ENCODE data around the gene PLAC8.

Gene PLAC8, protein sequence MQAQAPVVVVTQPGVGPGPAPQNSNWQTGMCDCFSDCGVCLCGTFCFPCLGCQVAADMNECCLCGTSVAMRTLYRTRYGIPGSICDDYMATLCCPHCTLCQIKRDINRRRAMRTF

DNA sequence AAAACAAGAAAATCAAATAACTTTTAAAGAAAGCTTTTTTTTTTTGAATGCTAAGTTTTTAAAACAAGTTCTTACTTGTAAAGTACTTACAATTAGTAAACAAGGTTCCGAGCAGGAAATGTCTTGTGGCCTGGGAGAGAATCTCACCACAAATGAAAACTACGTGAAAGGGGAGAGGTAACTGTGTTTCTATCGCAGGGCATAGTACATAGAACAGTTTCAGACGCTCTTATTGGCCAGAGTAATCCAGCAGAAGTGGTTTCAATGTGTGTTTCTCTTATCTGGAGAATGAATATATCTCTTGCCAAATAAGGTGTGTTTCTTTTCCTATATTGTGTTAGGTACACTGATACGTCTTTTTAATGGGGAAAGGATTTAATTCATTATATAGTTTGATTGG, at the start of gene PLAC8:
PLAC8 (minus strand) TSS at position 154 of the 400 bp plus-strand sequence. CDS start 6,808 bp downstream, outside the sequence.
- Histone ChIP-seq H3K4me1 (ENCODE audit: low read length) (peaks cover 33% of the 10 kb centered on the region), H3K27me3 (replicated peaks; ENCODE audit: insufficient read depth, low read length) (no peaks in the 10 kb centered on the region), H3K4me3 (ENCODE audit: low read length) (peak within 1 kb of the TSS; percentile 59), H3K36me3 (replicated peaks; ENCODE audit: insufficient read depth, low read length) (no peaks in the 10 kb centered on the region), H3K9ac (ENCODE audit: low read length) (peak within 1 kb of the TSS; percentile 53; the same call in 1 of the 2 replicates), H3K27ac (ENCODE audit: low read length) (peak within 1 kb of the TSS; percentile 54; the same call in 1 of the 2 replicates), H3K4me2 (ENCODE audit: low read depth, low read length) (peak within 1 kb of the TSS; percentile 79), H2AFZ (ENCODE audit: low read length) (0 out of 2 replicates have a peak within 1 kb of the TSS, but pooled peaks have one; percentile 3), H3F3A (ENCODE audit: insufficient read depth, low read length) (peaks cover 27% of the 10 kb centered on the region), H3K9me3 (replicated peaks; ENCODE audit: insufficient read depth, low read length) (no peaks in the 10 kb centered on the region), H3K9me2 (replicated peaks; ENCODE audit: insufficient read depth, low read length) (no peaks in the 10 kb centered on the region), H3K79me2 (ENCODE audit: low read length) (no peaks in the 10 kb centered on the region), H4K20me1 (ENCODE audit: insufficient read depth, low read length) (no peaks in the 10 kb centered on the region)
- DNase-seq: peak; percentile 87
- TF ChIP-seq EZH2 (optimal IDR thresholded peaks at IDR 0.05; ENCODE audit: low read depth, low read length): no peak

DNA sequence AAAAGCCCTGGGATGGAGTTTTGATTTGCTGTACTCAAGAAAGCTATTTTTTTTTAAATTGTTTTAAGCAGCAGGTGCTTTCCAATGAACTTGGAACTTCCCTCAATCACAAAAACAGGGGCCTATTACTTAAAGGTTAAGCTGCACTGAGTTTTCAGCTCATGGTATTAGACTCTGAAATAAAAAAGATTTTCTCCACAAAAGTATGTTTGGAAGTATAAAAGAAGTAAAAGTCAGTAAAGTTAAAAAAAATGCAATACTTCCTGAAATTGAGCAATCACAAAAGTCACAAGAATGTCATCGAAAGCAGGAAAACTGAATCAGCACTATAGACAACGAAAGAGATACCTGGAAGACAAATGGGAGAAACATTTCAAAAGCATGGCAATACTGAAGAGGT, 38.9 kb upstream of the PLAC8 start:
- Histone ChIP-seq H3K27me3 (replicated peaks; ENCODE audit: insufficient read depth, low read length) (no peaks in the 10 kb centered on the region), H4K20me1 (ENCODE audit: insufficient read depth, low read length) (no peaks in the 10 kb centered on the region), H3F3A (ENCODE audit: insufficient read depth, low read length) (no peaks in the 10 kb centered on the region), H3K27ac (ENCODE audit: low read length) (peak overlapping the region; percentile 19; the same call in 1 of the 2 replicates), H3K9me2 (replicated peaks; ENCODE audit: insufficient read depth, low read length) (no peaks in the 10 kb centered on the region), H2AFZ (ENCODE audit: low read length) (no peak overlapping the region), H3K4me2 (ENCODE audit: low read depth, low read length) (peak overlapping the region; percentile 12; the same call in 1 of the 2 replicates), H3K79me2 (ENCODE audit: low read length) (no peaks in the 10 kb centered on the region), H3K4me3 (ENCODE audit: low read length) (no peak overlapping the region), H3K9ac (ENCODE audit: low read length) (no peak overlapping the region), H3K9me3 (replicated peaks; ENCODE audit: insufficient read depth, low read length) (no peaks in the 10 kb centered on the region), H3K4me1 (ENCODE audit: low read length) (peaks cover 11% of the 10 kb centered on the region; the same call in 1 of the 2 replicates), H3K36me3 (replicated peaks; ENCODE audit: insufficient read depth, low read length) (no peaks in the 10 kb centered on the region)
- DNase-seq: no peak
- no peak for TF ChIP-seq EZH2 (optimal IDR thresholded peaks at IDR 0.05; ENCODE audit: low read depth, low read length)
- TF ChIP-seq EZH2phosphoT487 (IDR thresholded peaks at IDR 0.05; ENCODE audit: low read length): no peak
- TF ChIP-seq CTCF (IDR thresholded peaks at IDR 0.05; ENCODE audit: low read length): no peak

- Histone ChIP-seq H4K20me1 (ENCODE audit: insufficient read depth, low read length) (no peaks in the 10 kb centered on the region), H3K9me2 (replicated peaks; ENCODE audit: insufficient read depth, low read length) (no peaks in the 10 kb centered on the region), H3K9ac (ENCODE audit: low read length) (no peak overlapping the region), H3K9me3 (replicated peaks; ENCODE audit: insufficient read depth, low read length) (no peaks in the 10 kb centered on the region), H3K27me3 (replicated peaks; ENCODE audit: insufficient read depth, low read length) (no peaks in the 10 kb centered on the region), H3K36me3 (replicated peaks; ENCODE audit: insufficient read depth, low read length) (no peaks in the 10 kb centered on the region), H3K4me2 (ENCODE audit: low read depth, low read length) (no peak overlapping the region), H3F3A (ENCODE audit: insufficient read depth, low read length) (no peaks in the 10 kb centered on the region), H3K4me1 (ENCODE audit: low read length) (peaks cover 11% of the 10 kb centered on the region; the same call in 1 of the 2 replicates), H3K79me2 (ENCODE audit: low read length) (no peaks in the 10 kb centered on the region), H3K4me3 (ENCODE audit: low read length) (no peak overlapping the region), H3K27ac (ENCODE audit: low read length) (no peak overlapping the region), H2AFZ (ENCODE audit: low read length) (no peak overlapping the region)
- TF ChIP-seq EZH2 (optimal IDR thresholded peaks at IDR 0.05; ENCODE audit: low read depth, low read length) (no peak), CTCF (IDR thresholded peaks at IDR 0.05; ENCODE audit: low read length) (no peak), EZH2phosphoT487 (IDR thresholded peaks at IDR 0.05; ENCODE audit: low read length) (no peak)
- no peak for DNase-seq
Observed at GRCh38 chr4:83152746-83153145, 38.2 kb upstream of the PLAC8 start.

DNA sequence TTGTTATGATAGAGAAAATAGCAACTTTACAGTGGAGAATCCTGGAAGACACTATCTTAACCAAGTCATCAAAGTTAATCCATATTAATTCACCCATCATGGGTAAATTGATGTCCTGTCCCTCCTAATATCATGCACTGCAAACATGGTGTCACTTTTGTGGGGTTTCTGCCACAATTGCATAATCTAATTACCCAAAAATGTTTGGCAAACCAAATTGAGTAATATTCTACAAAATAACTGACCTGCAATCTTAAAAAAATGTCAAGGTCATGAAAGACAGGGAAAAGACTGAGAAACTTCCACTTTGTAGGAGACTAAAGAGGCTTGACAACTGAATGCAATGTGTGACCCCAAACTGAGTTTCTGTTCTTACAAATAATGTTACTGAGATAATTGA, 37.1 kb upstream of the PLAC8 start:
- no peak overlapping the region for H2AFZ ChIP-seq (ENCODE audit: low read length)
- no peak overlapping the region for H3K27ac ChIP-seq (ENCODE audit: low read length)
- no peak overlapping the region for H3K4me3 ChIP-seq (ENCODE audit: low read length)
- no peak overlapping the region for H3K9ac ChIP-seq (ENCODE audit: low read length)
- TF ChIP-seq CTCF (IDR thresholded peaks at IDR 0.05; ENCODE audit: low read length): no peak
- TF ChIP-seq EZH2 (optimal IDR thresholded peaks at IDR 0.05; ENCODE audit: low read depth, low read length): no peak
- no peak for TF ChIP-seq EZH2phosphoT487 (IDR thresholded peaks at IDR 0.05; ENCODE audit: low read length)
- H3F3A ChIP-seq (ENCODE audit: insufficient read depth, low read length): no peaks in the 10 kb centered on the region
- peaks cover 11% of the 10 kb centered on the region; the same call in 1 of the 2 replicates for H3K4me1 ChIP-seq (ENCODE audit: low read length)
- no peaks in the 10 kb centered on the region for H4K20me1 ChIP-seq (ENCODE audit: insufficient read depth, low read length)
- no peaks in the 10 kb centered on the region for H3K36me3 ChIP-seq (replicated peaks; ENCODE audit: insufficient read depth, low read length)
- H3K79me2 ChIP-seq (ENCODE audit: low read length): no peaks in the 10 kb centered on the region
- H3K9me3 ChIP-seq (replicated peaks; ENCODE audit: insufficient read depth, low read length): no peaks in the 10 kb centered on the region
- H3K27me3 ChIP-seq (replicated peaks; ENCODE audit: insufficient read depth, low read length): no peaks in the 10 kb centered on the region
- H3K9me2 ChIP-seq (replicated peaks; ENCODE audit: insufficient read depth, low read length): no peaks in the 10 kb centered on the region
- DNase-seq: no peak
- no peak overlapping the region for H3K4me2 ChIP-seq (ENCODE audit: low read depth, low read length)
